Erythroblast (primary cell): ENCODE measurements around the gene UVSSA.

Experiments
- GATA1 ChIP-seq: IDR thresholded peaks from 2 replicates; pipeline ENCODE4 v1.6.1; 2011; ENCODE audit warnings: low read depth, mild to moderate bottlenecking, control low read depth, low read length, moderate library complexity
- POLR2A ChIP-seq: IDR thresholded peaks from 2 replicates; pipeline ENCODE4 v1.6.1; 2011; ENCODE audit warnings: mild to moderate bottlenecking, low read length

DNA sequence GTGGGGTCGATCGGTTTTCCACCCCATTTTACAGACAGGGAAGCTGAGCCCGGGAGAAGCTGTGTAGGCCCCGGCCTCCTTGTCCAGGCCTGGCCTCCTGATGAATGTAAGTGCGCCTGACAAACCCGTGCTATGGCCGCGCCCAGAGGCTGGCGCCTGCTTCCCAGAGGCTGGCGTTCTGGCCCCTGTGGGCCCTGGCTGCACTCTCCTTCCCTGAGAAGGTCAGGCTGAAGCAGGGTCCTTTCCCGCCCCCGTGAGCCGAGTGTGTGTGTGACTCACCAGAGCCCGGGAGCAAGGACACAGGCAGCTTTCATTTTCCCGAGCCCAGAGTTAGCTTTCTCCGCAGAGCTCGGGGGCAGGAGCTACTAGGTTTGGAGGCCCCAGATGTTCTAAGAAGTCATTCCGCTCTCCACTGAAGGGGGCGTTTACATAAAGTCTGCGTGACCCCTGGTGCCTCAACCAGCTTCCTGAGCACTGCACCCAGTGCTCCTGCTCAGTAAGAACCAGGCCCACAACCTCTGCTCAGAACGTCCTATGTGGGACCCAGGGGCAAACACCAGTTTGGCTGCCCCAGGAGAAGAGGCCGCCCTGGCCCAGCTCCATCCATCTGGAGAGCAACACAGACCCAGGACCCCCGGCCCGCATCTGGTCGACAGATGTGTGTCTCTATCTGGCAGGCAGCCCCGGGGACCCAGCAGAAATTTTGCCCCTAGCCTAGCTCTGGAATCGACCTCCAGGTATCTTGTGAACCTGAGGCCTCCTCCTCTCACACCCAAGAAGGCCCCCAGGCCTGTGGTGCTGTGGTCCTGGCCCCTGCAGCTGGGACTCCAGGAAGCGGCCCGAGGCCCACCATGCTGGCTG, 13.6 kb downstream of the UVSSA start:
- TF ChIP-seq POLR2A (no peak), GATA1 (no peak)
